TTC549 (cell line): Measurements from ENCODE around the gene MEI1.
A peak's percentile ranks its signal among the peaks of the same experiment; 100 is the strongest.
"Not testable (repeated sequence)": the region's sequence is repeated elsewhere in the genome, so short reads cannot be mapped to it uniquely, and the experiment has no call there.

Source experiments
- FAIRE-seq: peaks from 2 replicates; lab custom pipeline; 2012; peaks lifted over from hg19 to GRCh38; lab: Jason Lieb, UNC

MEI1 gene

DNA sequence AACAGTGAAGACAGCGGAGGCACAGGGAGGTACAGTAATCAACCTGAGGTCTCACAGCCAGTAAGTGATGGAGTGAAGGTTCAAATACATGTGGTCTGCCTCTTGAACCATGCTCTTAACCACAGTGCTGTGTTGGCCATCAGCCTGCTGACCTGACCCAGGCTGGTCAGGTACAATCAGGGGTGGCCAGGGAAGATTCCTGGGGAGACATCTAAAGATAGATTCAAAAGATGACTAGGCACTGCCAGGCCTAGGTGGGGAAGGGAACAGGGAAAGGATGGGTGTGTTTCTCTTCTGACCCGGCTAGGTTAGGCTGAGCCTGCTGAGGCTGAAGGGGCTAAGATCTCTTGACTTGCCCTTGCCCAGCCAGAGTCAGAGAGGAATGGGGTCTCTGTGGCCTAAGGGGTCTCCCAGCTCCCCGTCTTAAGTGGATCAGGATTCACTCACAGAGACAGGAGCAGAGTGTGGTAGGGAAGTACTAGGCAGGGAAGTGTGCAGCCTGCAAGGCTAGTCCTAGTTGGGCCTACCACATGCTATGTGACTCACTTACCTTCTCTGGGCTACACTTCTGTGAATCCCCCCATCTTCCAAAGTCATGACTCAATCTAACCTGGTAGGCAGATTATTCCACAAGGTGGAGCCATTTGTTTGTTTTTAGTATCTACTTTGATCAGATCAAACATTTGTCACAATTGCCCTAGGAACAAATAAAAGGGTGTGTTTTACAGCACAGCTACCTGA lies 123.2 kb downstream of the MEI1 start:
- no peak for FAIRE-seq

DNA sequence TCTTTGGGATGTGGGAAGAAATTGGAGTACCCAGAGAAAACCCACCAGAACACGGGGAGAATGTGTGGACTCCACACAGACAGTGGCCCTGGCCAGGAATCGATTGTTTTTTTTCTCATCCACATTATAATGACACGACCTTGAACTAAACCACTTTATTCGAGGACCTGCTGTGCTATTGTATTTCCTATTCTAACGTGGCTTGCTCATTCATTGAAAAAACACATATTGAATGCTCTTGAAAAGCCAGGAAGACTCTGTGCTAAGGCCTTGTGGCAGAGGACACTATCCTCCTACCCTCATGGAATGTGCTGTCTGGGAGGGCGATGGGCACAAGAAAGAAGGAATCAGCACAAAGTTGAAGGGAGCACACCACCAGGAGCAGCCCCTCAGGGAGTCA lies 124.5 kb downstream of the MEI1 start:
- no peak for FAIRE-seq

DNA sequence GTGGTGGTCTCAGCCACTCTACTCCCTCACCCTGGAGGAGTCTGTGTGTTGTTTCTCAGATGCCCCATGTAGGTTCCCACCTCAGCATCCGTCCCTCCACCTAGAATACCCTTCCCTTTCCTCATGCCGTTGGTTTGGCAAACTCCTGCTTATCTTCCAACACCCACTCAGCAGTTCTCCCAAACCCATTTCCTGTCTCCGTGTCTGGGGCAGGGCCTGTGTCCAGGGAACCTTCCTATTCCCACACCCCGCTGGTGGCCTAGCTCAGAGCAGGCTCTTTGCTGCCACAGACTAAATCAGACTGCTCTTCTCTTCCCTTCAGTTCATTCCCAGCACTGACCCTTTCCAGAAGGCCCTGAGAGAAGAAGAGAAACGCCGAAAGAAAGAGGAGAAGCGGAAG lies 126.1 kb downstream of the MEI1 start:
- no peak for FAIRE-seq

DNA sequence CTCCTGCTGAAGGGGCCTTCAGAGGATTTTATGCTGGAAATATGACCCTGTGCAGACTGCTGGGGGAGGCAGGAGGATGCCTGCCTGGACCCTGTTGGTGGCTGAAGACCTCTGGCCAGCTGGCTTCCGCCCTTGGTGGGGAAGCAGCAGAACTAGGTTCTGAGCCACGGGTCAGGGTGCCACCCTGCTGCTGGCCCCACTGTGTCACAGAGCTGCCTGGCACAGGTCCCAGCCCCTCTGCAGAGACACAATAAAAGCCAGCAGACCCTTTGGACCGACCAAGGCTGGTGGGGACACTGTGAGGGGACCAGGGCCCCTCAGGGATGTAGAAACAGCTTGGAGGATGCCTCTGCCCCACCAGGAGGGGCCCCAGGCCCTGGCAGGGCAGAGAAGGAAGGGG lies 126.7 kb downstream of the MEI1 start:
- no peak for FAIRE-seq

DNA sequence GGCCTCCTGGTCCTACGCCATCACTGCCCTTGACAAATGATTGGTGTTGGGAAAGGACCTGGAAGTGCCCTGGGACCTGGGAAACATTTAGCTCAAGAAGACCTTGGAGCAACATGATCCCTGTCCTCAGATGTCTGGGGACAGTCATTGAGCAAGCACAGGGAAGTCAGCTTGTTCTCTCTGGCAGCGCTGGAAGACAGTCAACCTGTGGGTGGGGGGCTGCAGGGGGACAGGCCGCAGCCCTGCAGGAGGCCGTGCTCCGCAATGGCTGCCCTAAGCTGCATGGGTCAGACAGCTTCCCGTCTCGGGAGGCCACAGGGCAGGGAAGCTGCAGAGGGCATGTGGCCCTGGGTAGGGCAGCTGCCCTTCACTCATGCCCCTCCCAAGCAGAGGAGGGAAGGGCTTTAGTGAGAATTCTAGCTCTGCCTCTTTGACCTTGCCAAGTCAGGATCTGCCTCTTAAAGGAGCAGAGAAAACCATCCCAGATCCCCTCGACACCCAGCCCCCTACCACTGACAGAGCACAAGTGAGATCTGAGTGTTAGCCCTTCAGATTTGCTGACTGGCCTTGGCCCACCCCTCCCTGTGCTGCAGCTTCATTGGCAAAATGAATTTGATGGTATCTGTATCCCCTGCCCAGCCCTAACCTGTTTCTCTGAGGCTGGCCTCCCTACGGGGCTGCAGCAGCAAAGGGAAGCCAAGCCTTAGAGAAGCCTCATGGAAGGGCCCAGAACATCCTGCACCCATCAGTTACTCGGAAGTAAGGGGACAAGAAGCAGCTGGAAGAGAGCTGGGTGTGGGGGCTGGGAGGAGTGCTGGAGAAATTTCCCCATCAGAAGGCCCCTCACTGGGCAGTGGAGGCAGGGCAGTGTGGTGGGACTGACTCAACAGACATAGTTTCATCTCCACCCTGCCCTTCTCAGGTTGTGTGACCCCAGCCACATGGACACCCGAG lies 127.4 kb downstream of the MEI1 start:
- no peak for FAIRE-seq

DNA sequence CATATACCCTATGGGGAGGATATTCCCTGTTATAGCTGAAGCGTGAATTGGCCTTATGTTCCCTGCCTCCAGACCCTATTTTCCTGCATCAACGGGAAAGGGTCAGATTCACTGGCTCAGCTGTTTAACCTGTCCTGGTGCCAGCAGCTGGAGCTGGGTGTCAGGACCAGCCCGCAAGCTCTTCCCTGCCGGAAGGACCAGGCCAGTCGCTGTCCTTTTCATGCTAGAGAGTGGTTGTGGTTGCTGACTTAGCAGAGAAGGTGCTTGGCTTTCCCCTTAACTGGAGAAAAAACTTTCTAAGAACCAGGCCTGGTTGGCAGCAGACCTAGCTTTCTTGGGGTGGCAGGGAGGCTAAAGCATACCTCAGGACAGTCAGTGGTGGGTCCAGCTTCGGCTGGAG lies 128.4 kb downstream of the MEI1 start:
- no peak for FAIRE-seq

DNA sequence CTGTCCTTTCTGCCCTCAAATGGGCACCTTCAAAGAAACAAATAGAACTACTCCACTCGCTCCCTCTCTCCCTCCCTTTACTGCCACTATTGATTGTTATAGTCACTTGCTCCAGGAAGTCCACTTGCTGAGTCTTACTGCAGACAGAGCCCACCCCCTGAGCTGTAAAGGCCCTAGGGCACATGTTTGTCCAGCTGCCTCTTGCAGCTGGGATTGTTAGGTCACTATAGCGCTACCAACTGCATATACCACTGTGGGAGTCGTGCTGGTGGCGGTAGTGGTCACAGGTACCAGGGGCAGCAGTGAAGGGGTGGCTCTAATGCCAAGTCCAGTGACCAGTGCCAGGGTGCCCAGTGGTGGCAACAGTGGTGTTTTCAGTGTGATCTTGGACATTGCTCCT lies 129.2 kb downstream of the MEI1 start:
- no peak for FAIRE-seq

DNA sequence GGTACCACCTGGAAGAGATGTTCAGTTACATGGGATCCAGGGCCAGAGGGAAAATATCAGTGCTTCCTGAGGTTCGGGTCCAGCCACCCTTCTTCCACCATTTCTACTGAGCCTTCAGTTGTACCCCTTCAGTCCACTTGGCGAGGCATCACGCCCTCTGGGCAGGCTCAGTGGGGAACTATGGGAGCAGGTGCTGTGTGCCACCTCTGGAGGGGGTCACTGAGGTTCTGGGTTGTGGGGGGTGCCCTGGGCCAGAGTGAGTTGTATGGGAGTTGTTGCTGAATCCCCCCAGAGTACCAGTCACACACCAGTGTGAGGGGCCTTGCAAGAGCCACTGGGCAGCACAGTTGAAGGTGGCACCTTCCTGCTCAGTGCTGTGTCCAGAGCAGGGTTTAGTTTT lies 130.9 kb downstream of the MEI1 start:
- FAIRE-seq, result no peak

DNA sequence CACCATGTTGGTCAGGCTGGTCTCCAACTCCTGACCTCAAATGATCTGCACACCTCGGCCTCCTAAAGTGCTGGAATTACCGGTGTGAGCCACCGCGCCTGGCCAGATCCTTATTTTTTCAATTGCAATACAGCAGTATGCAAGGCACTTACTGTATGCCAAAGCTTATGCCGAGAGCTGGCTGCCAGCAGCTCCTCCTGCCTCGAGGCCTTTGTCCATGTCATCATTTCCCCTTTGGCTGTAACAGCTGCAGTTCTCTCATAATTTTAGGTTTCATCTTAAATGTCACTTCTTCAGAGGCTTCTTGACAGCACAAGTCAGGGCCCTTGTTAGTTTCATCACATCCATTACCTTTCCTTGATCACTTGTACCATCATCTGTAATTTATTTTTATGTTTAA lies 132.1 kb downstream of the MEI1 start:
- no peak for FAIRE-seq

DNA sequence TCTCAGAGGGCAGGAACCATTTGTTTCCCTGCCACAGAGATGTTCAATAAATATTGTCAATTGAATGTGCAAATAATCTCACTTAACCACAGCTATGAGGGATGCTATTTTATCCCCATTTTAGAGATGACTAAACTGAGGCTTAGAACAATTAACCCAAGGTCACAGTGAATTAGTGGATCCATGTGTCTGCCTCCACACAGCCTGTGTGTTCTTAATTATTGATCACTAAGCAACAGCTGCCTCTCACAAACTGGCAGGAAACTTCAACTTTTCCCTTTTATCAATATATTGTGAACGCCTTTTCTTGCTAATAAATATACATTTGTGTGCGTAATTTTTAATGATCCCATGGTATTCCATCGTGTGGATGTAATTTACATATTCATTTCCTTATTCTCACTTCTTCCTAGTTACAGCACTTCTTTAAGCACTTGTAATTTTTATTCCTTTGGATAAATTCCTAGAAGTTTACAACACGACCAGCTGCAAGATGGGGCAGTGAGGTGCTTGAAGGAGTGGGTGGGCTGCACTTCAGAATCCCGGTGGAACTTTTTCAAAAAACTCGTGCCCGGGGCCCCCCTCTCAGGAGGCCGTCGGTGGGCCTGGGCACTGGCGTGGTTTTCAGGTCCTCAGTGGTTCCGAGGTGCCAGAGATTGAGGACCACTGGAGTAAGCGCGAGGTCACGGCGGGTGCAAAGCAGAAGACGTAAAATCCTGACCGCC lies 132.7 kb downstream of the MEI1 start:
- no peak for FAIRE-seq

DNA sequence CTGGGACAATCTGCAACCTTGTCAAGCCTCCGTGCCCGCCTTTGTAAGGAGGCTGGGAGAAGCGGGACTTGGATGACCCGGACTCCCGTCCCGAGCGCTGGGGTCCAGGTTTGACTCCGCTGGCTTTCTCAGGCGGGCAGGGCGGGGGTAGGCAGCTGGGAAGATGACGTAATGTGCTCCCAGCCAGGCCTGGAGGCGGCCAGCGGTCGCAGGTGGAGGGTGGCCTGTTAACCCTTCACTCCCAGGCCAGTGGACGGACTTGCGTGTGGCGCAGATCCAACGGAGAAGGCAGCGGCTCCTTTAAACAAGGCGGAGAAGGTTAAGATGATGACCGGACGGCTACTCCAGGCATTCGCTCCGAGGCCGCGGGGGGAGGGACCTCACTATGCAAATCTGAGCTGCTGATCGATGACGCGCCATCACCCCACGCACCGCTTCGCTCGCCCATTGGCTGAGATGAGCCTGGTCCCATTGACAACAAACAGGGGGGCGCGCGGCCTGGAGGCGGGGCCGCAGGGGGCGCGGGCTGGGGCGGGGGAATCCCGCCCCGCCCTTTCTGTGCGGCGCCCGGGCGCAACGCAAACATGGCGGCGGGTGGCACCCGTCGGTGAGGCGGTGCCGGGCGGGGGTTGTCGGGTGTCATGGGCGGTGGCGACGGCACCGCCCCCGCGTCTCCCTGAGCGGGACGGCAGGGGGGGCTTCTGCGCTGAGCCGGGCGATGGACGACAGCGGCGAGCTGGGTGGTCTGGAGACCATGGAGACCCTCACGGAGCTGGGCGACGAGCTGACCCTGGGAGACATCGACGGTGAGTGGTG lies 133.5 kb downstream of the MEI1 start, which contains the start of gene SREBF2:
TSS of gene SREBF2 (plus strand) at position 553 of the 816 bp plus-strand sequence. CDS start at position 719, 166 bp downstream.
- FAIRE-seq, result peak; percentile 88

DNA sequence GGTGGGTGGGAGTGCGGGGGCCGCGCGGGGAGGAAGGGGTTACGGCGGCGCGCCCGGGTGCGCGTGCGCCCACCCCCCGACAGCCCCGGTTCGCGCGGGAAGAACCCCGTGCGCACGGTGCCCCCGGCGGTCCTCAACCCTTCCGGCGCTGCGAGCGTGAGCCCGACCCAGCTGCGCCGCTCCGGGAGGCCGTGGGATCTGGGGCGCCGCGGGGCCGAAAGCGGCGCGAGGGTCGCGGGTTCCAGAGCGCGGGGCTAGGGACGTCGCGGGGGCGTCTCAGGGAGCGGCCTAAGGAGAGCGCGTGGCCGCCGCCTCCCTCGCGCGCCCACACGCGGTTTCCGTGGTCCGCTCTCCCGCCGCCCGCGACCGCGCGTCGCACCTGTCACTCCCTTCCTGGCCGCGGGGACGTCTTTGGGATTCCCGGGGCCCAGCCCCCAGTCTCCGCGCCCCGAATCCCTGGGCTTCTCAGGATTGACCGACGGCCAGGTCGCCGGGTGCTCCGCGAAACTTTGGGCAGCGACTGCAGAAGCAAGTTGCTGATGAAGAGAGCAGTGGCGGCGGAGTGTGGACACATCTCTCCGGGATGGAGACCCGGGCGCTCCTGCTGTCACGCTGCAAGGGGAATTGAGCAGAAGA lies 134.2 kb downstream of the MEI1 start:
- FAIRE-seq, result no peak

DNA sequence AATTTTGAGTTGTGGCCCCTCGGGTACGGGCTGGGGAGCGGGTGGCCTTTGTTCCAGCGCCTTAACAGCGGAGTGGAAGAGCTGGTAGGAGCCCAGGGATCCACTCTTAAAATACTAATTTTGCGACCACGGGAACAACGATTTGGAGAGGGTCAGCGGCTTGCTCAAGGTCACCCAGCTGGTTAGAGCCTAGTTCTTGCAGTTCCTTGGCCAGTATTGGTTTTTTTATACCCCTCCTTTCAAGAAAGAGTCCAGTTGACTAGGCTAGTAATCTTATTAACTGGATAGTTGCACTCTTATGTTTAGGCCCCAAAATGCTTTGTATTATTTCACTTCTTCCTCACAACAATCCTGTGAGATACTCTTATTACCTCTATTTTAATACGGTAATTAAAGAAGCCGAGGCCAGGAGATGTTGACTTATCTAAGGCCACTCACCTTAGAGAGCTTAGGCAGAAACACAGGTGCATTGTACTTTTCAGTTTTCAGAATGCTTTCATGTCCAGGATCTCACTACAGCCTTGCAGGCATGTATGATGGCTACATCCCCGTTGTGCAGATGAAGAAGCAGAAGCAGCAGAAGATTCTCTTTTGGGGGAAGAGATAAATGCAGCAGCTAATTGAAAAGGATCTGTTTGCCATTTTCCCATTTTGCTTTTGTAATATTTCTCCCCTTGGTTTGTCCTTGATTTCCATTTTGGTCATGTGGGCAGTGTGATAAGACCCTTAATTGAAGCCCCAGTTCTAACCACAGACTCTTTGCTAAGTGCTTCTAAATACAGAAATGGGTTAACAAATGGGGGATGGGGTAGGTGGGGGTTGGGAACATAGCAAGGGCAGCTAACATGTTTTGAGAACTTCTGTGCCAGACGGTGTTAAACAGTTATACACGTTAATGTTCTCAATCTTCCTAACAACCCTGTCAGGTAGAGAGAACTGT lies 135.0 kb downstream of the MEI1 start:
- FAIRE-seq, result no peak

DNA sequence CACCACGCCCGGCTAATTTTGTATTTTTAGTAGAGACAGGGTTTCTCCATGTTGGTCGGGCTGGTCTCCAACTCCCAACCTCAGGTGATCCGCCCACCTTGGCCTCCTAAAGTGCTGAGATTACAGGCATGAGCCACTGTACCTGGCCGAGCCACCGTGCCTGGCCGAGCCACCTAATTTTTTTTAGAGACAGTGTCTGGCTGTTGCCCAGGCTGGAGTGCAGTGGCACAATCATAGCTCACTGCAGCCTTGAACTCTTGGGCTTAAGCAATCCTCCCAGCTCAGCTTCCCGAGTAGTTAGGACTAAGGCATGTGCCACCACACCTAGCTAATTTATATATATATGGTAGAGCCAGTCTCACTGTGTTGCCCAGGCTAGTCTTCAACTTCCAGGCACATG lies 136.2 kb downstream of the MEI1 start:
- FAIRE-seq, result not testable (repeated sequence)

DNA sequence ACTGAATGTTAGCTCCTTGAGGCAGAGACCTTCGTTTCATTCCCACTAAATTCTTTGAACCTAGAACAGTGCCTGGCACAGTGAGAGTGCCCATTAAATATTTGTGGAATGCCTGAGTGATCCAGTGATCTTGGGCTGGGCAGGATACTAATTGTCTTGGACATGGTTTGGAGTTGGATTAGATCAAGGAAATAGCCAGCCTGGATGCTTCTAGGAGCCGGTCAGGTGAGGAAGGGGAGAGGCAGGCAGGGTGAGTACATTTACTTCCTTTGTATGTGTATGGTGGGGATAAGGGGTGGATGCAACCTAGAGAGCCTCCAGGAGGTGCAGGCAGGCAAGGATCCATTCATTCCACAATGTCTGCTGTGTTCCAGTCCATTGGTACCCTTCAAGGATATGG lies 137.2 kb downstream of the MEI1 start:
- FAIRE-seq, result no peak

DNA sequence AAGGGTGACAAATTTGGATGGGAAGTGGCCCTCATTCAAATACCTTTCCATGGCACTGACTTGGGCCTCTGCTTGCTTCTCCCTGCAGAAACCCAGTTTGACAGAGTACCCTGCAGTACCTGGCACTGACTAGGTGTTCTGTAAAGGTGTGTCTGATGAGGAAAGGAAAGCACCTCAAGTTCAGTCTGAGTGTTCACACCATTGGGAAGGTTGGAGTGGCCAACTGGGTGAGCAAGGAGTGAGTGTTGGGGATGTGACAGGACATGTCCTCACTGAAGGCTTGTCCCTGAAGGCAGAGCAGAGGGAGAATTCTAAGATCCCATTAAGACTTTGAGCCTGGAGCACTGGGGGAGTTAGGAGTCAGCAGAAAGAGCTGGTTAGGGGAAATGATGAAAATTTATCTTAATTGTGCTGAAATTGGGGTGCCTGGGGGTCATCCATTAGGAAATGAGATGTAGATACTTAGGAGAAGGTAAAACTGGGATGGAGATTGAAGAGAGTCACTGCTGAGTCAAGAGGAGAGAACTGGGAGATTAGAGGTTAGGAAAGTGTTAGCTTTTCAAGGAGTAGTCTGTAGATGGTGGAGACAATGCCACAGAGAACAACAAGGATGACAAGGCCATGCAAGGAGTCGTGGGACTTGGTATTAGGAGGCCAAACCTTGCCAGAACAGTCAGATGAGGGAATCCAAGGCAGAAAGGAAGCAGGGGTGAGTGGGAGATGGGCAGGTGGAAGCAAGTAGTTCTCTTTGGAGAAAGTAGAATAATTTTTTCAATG lies 139.7 kb downstream of the MEI1 start:
- no peak for FAIRE-seq

DNA sequence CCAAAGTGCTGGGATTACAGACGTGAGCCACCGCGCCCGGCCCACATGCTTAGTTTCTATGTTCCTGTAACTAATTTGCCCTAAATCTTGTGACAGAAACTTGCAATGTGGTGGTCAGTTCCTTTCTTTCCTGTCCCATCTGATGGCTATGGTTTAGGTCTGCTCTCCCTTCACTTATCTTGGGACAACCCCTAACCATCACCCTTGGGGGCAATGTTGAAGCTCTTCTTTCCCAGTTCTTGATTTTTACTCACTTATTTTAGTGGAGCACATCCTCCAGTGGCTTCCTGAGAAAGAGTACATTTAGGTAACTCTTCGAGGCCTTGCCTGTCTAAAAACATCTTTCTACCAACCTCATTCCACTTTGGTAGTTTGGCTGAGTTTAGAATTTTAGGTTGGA lies 140.9 kb downstream of the MEI1 start:
- no peak for FAIRE-seq

DNA sequence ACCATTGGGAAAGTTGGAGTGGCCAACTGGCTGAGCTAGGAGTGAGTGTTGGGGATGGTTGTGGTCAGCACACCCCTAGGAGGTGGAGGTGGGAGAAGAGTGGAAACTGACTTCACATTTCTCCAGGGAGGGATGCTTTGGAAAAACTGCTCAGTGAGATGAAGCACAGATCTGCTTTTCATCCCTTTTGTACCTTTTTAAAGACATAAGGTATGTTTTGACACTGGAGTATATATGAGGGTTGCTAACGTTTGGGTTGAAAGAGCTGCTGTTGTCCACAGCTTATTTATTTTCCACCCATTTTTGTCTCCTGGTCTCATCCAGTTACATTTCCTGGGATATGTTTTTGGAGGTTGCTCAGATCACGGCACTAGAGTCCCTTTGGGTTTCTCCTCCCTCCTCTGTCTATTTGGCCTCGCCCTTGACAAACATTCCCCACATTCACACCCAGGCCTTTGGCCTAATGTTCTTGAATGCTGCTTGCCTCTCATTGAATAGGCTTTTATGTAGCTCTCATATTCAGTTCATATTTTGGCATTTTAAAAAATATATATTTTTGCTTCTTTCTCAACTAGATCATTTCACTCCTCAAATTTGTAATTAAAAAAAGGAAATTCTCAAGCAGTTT lies 141.9 kb downstream of the MEI1 start:
- FAIRE-seq, result no peak
